IPS-18a (cell line): Measurements from ENCODE around the gene ADCY5.
"Not testable (repeated sequence)": the region's sequence is repeated elsewhere in the genome, so short reads cannot be mapped to it uniquely, and the experiment has no call there.

ENCODE experiments used
- H3K27ac ChIP-seq: one replicate; pipeline ENCODE4 v1.5.1; 2013; ENCODE audit warnings: low read length
- H3K27me3 ChIP-seq: one replicate; pipeline ENCODE4 v1.6.1; 2013; ENCODE audit warnings: mild to moderate bottlenecking, low read length; ENCODE audit not compliant: control insufficient read depth, insufficient read depth
- H3K36me3 ChIP-seq: one replicate; pipeline ENCODE4 v1.6.1; 2013; ENCODE audit warnings: low read depth, low read length; ENCODE audit not compliant: control insufficient read depth
- H3K4me1 ChIP-seq: one replicate; pipeline ENCODE4 v1.6.1; 2013; ENCODE audit warnings: low read depth, low read length; ENCODE audit not compliant: control insufficient read depth
- H3K4me3 ChIP-seq: one replicate; pipeline ENCODE4 v1.5.1; 2013; ENCODE audit warnings: low read length
- H3K9ac ChIP-seq: one replicate; pipeline ENCODE4 v1.6.1; 2013; ENCODE audit warnings: mild to moderate bottlenecking, low read length, moderate library complexity
- H3K9me3 ChIP-seq: one replicate; pipeline ENCODE4 v1.6.1; 2013; ENCODE audit warnings: low read depth, low read length; ENCODE audit not compliant: control insufficient read depth

The ADCY5 gene

GRCh38 chr3:123262226-123262625, 186.7 kb downstream of the ADCY5 start:
- no peak overlapping the region for H3K27ac ChIP-seq
- H3K4me1 ChIP-seq, result no peaks in the 10 kb centered on the region
- H3K9me3 ChIP-seq, result no peaks in the 10 kb centered on the region
- no peak overlapping the region for H3K9ac ChIP-seq
- no peaks in the 10 kb centered on the region for H3K36me3 ChIP-seq
- no peak overlapping the region for H3K4me3 ChIP-seq
- H3K27me3 ChIP-seq, result no peaks in the 10 kb centered on the region

- H3K9ac ChIP-seq, result no peak overlapping the region
- no peaks in the 10 kb centered on the region for H3K4me1 ChIP-seq
- no peak overlapping the region for H3K4me3 ChIP-seq
- H3K27me3 ChIP-seq, result no peaks in the 10 kb centered on the region
- no peaks in the 10 kb centered on the region for H3K36me3 ChIP-seq
- H3K27ac ChIP-seq, result no peak overlapping the region
- H3K9me3 ChIP-seq, result no peaks in the 10 kb centered on the region
Measured at GRCh38 chr3:123261666-123262065, 187.2 kb downstream of the ADCY5 start.

GRCh38 chr3:123258811-123259420, 190.0 kb downstream of the ADCY5 start:
- H3K4me3 ChIP-seq, result no peak overlapping the region
- H3K9me3 ChIP-seq, result no peaks in the 10 kb centered on the region
- no peak overlapping the region for H3K9ac ChIP-seq
- no peak overlapping the region for H3K27ac ChIP-seq
- H3K27me3 ChIP-seq, result no peaks in the 10 kb centered on the region
- no peaks in the 10 kb centered on the region for H3K36me3 ChIP-seq
- no peaks in the 10 kb centered on the region for H3K4me1 ChIP-seq

GRCh38 chr3:123258359-123258758, 190.5 kb downstream of the ADCY5 start:
- no peaks in the 10 kb centered on the region for H3K27me3 ChIP-seq
- H3K36me3 ChIP-seq, result no peaks in the 10 kb centered on the region
- no peak overlapping the region for H3K4me3 ChIP-seq
- H3K4me1 ChIP-seq, result no peaks in the 10 kb centered on the region
- H3K27ac ChIP-seq, result no peak overlapping the region
- no peak overlapping the region for H3K9ac ChIP-seq
- no peaks in the 10 kb centered on the region for H3K9me3 ChIP-seq

GRCh38 chr3:123256256-123256655, 192.6 kb downstream of the ADCY5 start:
- Histone ChIP-seq H3K36me3 (no peaks in the 10 kb centered on the region), H3K9me3 (no peaks in the 10 kb centered on the region), H3K27ac (no peak overlapping the region), H3K4me1 (no peaks in the 10 kb centered on the region), H3K9ac (no peak overlapping the region), H3K4me3 (no peak overlapping the region), H3K27me3 (no peaks in the 10 kb centered on the region)

DNA sequence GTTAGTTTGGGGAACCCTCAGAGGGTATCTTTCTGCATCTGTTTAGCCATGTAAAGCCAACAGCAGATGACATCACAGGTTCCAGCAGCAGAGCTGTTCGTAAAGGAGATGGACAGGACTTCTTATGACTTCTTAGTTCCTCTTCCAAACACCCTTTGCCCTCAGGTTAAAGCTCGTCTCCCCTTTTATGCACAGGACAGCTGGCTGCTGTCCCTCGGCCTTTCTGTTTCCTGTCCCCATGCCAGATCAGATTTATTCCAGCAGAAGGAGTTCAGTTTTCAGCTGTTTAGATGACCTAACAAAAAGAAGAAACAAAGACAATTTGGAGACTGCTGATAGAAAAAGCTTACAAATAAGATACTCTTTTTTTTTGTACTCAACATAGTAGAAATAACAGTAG, 202.0 kb downstream of the ADCY5 start:
- H3K9me3 ChIP-seq, result no peaks in the 10 kb centered on the region
- no peak overlapping the region for H3K9ac ChIP-seq
- H3K4me1 ChIP-seq, result no peaks in the 10 kb centered on the region
- H3K36me3 ChIP-seq, result no peaks in the 10 kb centered on the region
- H3K4me3 ChIP-seq, result no peak overlapping the region
- H3K27ac ChIP-seq, result no peak overlapping the region
- H3K27me3 ChIP-seq, result no peaks in the 10 kb centered on the region

- H3K9ac ChIP-seq, result no peak overlapping the region
- H3K27ac ChIP-seq, result no peak overlapping the region
- H3K4me3 ChIP-seq, result no peak overlapping the region
- no peaks in the 10 kb centered on the region for H3K9me3 ChIP-seq
- no peaks in the 10 kb centered on the region for H3K4me1 ChIP-seq
- H3K36me3 ChIP-seq, result no peaks in the 10 kb centered on the region
- no peaks in the 10 kb centered on the region for H3K27me3 ChIP-seq
Measured at GRCh38 chr3:123244128-123244527, 204.8 kb downstream of the ADCY5 start.

- no peak overlapping the region for H3K27ac ChIP-seq
- H3K9me3 ChIP-seq, result no peaks in the 10 kb centered on the region
- H3K27me3 ChIP-seq, result no peaks in the 10 kb centered on the region
- H3K4me1 ChIP-seq, result no peaks in the 10 kb centered on the region
- H3K36me3 ChIP-seq, result no peaks in the 10 kb centered on the region
- H3K9ac ChIP-seq, result no peak overlapping the region
- H3K4me3 ChIP-seq, result no peak overlapping the region
Measured at GRCh38 chr3:123239756-123240155, 209.1 kb downstream of the ADCY5 start.

- not testable (repeated sequence) for H3K36me3 ChIP-seq, H3K9me3 ChIP-seq, H3K9ac ChIP-seq, H3K27ac ChIP-seq, H3K4me3 ChIP-seq, H3K27me3 ChIP-seq, H3K4me1 ChIP-seq
Measured at GRCh38 chr3:123239186-123239585, 209.7 kb downstream of the ADCY5 start.

DNA sequence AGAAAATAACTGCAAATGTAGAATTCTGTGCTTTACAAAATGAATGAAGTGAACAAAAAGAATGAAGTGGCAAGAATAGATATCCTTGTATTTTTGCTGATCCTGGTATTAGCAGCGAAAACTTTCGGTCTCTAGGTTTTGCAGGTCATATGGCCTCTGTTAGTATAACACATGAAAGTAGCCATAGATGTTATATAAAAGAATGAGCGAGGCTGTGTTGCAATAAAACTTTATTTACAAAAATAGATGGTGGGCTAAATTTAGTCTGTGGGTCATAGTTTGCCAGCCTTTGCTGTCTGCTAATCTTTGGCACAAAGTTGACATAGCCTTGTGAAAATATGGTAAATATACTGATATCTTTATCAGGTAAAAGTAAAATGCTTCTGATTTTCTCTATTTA, 212.0 kb downstream of the ADCY5 start:
- Histone ChIP-seq H3K9ac (no peak overlapping the region), H3K4me3 (no peak overlapping the region), H3K27ac (no peak overlapping the region), H3K27me3 (no peaks in the 10 kb centered on the region), H3K36me3 (no peaks in the 10 kb centered on the region), H3K4me1 (no peaks in the 10 kb centered on the region), H3K9me3 (no peaks in the 10 kb centered on the region)
